Measurements from ENCODE around the gene PACSIN2. TPM values are rescaled to one million over a fixed set of nuclear protein-coding genes. Genes with fewer than 3 reads are reported as not detected.
"Not testable (repeated sequence)": the region's sequence is repeated elsewhere in the genome, so short reads cannot be mapped to it uniquely, and the experiment has no call there.

The PACSIN2 gene
- total RNA-seq, 1 donor from 2014 or later = 56.6 TPM

GRCh38 chr22:43036282-43036829 is 21.4 kb upstream of the PACSIN2 start:
- no peaks in the 10 kb centered on the region for H3K9me3 Mint-ChIP-seq
- no peaks in the 10 kb centered on the region for H3K27me3 Mint-ChIP-seq (ENCODE audit: low read depth)
- H3K36me3 Mint-ChIP-seq = peaks cover 5% of the 10 kb centered on the region
- no peak for TF ChIP-seq CTCF (IDR thresholded peaks at IDR 0.05; ENCODE audit: unreplicated experiment)
- peaks cover 10% of the 10 kb centered on the region for H3K4me1 Mint-ChIP-seq
- H3K27ac Mint-ChIP-seq = no peak overlapping the region
- no peak overlapping the region for H3K4me3 Mint-ChIP-seq
- no peak for DNase-seq (ENCODE audit: low spot score in 2 of 2, unreplicated experiment in 2 of 2)

GRCh38 chr22:43035250-43035649 is 20.3 kb upstream of the PACSIN2 start:
- Mint-ChIP-seq H3K4me1 (peaks cover 16% of the 10 kb centered on the region), H3K9me3 (no peaks in the 10 kb centered on the region), H3K4me3 (no peak overlapping the region), H3K36me3 (peaks cover 5% of the 10 kb centered on the region), H3K27ac (peak overlapping the region; percentile 50), H3K27me3 (ENCODE audit: low read depth) (no peaks in the 10 kb centered on the region)
- no peak for DNase-seq (ENCODE audit: low spot score in 2 of 2, unreplicated experiment in 2 of 2)
- no peak for TF ChIP-seq CTCF (IDR thresholded peaks at IDR 0.05; ENCODE audit: unreplicated experiment)

- no peak for DNase-seq (ENCODE audit: low spot score in 2 of 2, unreplicated experiment in 2 of 2)
- no peaks in the 10 kb centered on the region for H3K9me3 Mint-ChIP-seq
- TF ChIP-seq CTCF (IDR thresholded peaks at IDR 0.05; ENCODE audit: unreplicated experiment) = no peak
- no peak overlapping the region for H3K27ac Mint-ChIP-seq
- H3K27me3 Mint-ChIP-seq (ENCODE audit: low read depth) = no peaks in the 10 kb centered on the region
- H3K4me3 Mint-ChIP-seq = no peak overlapping the region
- no peaks in the 10 kb centered on the region for H3K36me3 Mint-ChIP-seq
- H3K4me1 Mint-ChIP-seq = peaks cover 10% of the 10 kb centered on the region
Measured at GRCh38 chr22:43031617-43032016, 16.7 kb upstream of the PACSIN2 start.

DNA sequence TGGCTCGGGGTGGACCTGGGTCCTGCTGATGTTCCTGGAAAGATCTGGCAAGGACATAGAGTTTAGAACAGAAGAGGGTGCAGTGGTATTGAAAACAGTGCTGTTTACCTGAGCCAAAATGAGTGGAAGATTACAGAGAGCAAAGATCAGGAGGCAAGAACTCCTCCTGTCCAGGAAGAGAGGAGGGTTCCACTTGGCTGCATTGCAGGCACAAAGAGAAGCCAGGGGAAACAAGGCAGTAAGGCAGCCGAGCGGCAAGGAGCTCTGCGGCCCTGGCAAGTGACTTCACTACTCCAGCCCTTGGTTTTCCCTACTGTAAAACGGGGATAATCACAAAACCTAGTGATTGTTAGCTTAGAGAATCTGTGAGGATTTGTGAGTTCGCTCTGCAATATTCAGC is 3.7 kb upstream of the PACSIN2 start:
- DNase-seq (ENCODE audit: low spot score in 2 of 2, unreplicated experiment in 2 of 2) = no peak
- Mint-ChIP-seq H3K27me3 (ENCODE audit: low read depth) (no peaks in the 10 kb centered on the region), H3K4me3 (no peak overlapping the region), H3K9me3 (no peaks in the 10 kb centered on the region), H3K4me1 (peaks cover 9% of the 10 kb centered on the region), H3K36me3 (no peaks in the 10 kb centered on the region), H3K27ac (no peak overlapping the region)
- no peak for TF ChIP-seq CTCF (IDR thresholded peaks at IDR 0.05; ENCODE audit: unreplicated experiment)

DNA sequence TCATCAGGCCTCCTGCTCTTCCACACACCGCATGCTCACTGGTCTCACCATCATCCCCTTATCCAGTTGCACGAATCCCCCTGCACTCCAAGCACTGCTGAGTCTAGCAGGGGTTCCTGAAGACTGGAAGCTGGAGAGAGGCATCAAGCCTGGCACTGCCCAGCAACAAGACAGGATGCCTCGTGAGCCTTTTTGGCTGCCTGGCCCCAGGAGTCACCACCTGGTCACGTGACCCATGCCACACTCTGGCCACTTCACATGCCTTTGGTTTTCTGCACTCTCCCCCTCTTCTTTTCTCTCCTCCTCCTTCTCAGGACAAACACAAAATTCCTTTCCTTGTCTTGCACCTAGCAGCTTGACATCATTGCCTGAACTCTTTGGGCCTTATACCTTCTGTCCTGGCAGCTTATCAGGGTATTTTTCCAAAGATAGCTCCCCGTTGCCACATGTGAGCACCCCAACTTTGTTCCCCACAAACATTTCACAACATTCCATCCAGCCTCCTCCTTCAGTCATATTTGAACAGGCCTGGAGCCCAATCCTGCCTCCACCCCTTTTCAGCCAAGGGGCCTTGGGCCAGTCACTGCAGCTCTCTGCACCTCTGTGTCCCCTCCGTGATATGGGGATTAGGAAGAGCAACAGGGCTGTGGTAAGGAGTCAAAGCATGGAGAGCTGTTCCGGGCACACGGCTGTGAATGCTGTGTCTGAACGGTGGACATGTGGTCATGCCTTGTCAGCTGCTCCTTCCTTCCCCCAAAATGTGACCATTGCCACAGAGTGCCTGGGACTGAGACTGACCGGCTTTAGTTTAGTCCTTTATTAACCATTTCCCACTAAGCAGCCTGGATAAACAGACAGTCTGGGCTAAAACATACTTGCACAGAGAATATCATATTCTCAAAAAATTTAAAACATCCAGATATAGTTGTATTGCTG is 2.8 kb upstream of the PACSIN2 start:
- no peaks in the 10 kb centered on the region for H3K36me3 Mint-ChIP-seq
- no peak overlapping the region for H3K4me3 Mint-ChIP-seq
- no peaks in the 10 kb centered on the region for H3K9me3 Mint-ChIP-seq

GRCh38 chr22:43016150-43016549 is 1.2 kb upstream of the PACSIN2 start:
- H3K4me3 Mint-ChIP-seq; DNase-seq (ENCODE audit: low spot score in 2 of 2, unreplicated experiment in 2 of 2); H3K27ac Mint-ChIP-seq; H3K9me3 Mint-ChIP-seq; H3K36me3 Mint-ChIP-seq; H3K27me3 Mint-ChIP-seq (ENCODE audit: low read depth): not testable (repeated sequence)
- H3K4me1 Mint-ChIP-seq = peaks cover 23% of the 10 kb centered on the region

More for the DNA sequence above, 2.8 kb upstream of the PACSIN2 start:
- DNase-seq (ENCODE audit: low spot score in 2 of 2, unreplicated experiment in 2 of 2) = no peak
- Mint-ChIP-seq H3K4me1 (peaks cover 17% of the 10 kb centered on the region), H3K27me3 (ENCODE audit: low read depth) (no peaks in the 10 kb centered on the region), H3K27ac (no peak overlapping the region)
- TF ChIP-seq CTCF (IDR thresholded peaks at IDR 0.05; ENCODE audit: unreplicated experiment) = no peak

Measured in mesothelial cell of epicardium (in vitro differentiated cells).